Endothelial cell of hepatic sinusoid (primary cell): Measurements from ENCODE around the gene CHST7.
"Not testable (repeated sequence)": the region's sequence is repeated elsewhere in the genome, so short reads cannot be mapped to it uniquely, and the experiment has no call there.

Source experiments
- in situ Hi-C: cut with HindIII; loops from 2 replicates; pipeline ENCODE4 v1.10.0; 2017; ENCODE audit warnings: low sequenced_read_pairs

CHST7 gene

GRCh38 chrX:46573331-46573891, at the start of gene CHST7:
CHST7 (plus strand) TSS chrX:46573765; CDS start chrX:46573932, 167 bp downstream.
- in situ Hi-C loops = no loop called here

GRCh38 chrX:46528640-46529039, 44.9 kb upstream of the CHST7 start:
- in situ Hi-C loops = not testable (repeated sequence)

GRCh38 chrX:46529740-46530403, 43.7 kb upstream of the CHST7 start:
- in situ Hi-C loops = not testable (repeated sequence)

- in situ Hi-C loops = not testable (repeated sequence)
Measured at GRCh38 chrX:46530404-46530908, 43.1 kb upstream of the CHST7 start.

GRCh38 chrX:46531442-46531841, 42.1 kb upstream of the CHST7 start:
- in situ Hi-C loops = no loop called here

- in situ Hi-C loops = no loop called here
Measured at GRCh38 chrX:46543441-46543840, 30.1 kb upstream of the CHST7 start.

- in situ Hi-C loops = not testable (repeated sequence)
Measured at GRCh38 chrX:46544527-46544926, 29.0 kb upstream of the CHST7 start.

GRCh38 chrX:46545111-46546005, 28.2 kb upstream of the CHST7 start, which contains the start of gene ZNF674:
ZNF674 (minus strand) TSS chrX:46545421; CDS start chrX:46542087, 3,334 bp downstream.
- in situ Hi-C loops = no loop called here

- in situ Hi-C loops = no loop called here
Measured at GRCh38 chrX:46547857-46548256, 25.7 kb upstream of the CHST7 start.

- in situ Hi-C loops = no loop called here
Measured at GRCh38 chrX:46549914-46550313, 23.7 kb upstream of the CHST7 start.

GRCh38 chrX:46551494-46552128, 22.0 kb upstream of the CHST7 start:
- in situ Hi-C loops = no loop called here

- in situ Hi-C loops = no loop called here
Measured at GRCh38 chrX:46553935-46554334, 19.6 kb upstream of the CHST7 start.

GRCh38 chrX:46554942-46555341, 18.6 kb upstream of the CHST7 start:
- in situ Hi-C loops = no loop called here

GRCh38 chrX:46559062-46559461, 14.5 kb upstream of the CHST7 start:
- in situ Hi-C loops = no loop called here

GRCh38 chrX:46561824-46562657, 11.5 kb upstream of the CHST7 start:
- in situ Hi-C loops = no loop called here

- in situ Hi-C loops = loop anchor here (5.0 kb wide), 1 partner anchor 35 kb away; no protein-coding TSS in a partner anchor
Measured at GRCh38 chrX:46567388-46567787, 6.2 kb upstream of the CHST7 start.

- in situ Hi-C loops = loop anchor here (5.0 kb wide), 1 partner anchor 33 kb away; no protein-coding TSS in a partner anchor
Measured at GRCh38 chrX:46569621-46570020, 3.9 kb upstream of the CHST7 start.

- in situ Hi-C loops = no loop called here
Measured at GRCh38 chrX:46571423-46572339, 1.9 kb upstream of the CHST7 start.
